Right lobe of liver (tissue), 4 donors: ENCODE data around the gene PEAK1.

ENCODE experiments used
- POLR2A ChIP-seq: fragments of 450-650 bp; IDR thresholded peaks from one replicate; pipeline ENCODE4 v1.6.1; 2017; ENCODE audit warnings: antibody characterized with exemption, mild to moderate bottlenecking
- TF ChIP-seq, protein P1 (sequence below), 4 donors: fragments of 200-600 bp in 3 of 4; fragments of 450-650 bp in 1 of 4; IDR thresholded peaks; one replicate each; pipeline versions ENCODE4 v1.5.1 to v1.8.0; 2016 to 2022; ENCODE audit warnings: antibody characterized with exemption in 4 of 4, mild to moderate bottlenecking in 2 of 4
- donor health status: DM: no; HTN: no; CAD: no.
- donor health status: DM: no; HTN: no; CAD: no.
- donor health status: DM: no; HTN: yes; CAD: no.

DNA sequence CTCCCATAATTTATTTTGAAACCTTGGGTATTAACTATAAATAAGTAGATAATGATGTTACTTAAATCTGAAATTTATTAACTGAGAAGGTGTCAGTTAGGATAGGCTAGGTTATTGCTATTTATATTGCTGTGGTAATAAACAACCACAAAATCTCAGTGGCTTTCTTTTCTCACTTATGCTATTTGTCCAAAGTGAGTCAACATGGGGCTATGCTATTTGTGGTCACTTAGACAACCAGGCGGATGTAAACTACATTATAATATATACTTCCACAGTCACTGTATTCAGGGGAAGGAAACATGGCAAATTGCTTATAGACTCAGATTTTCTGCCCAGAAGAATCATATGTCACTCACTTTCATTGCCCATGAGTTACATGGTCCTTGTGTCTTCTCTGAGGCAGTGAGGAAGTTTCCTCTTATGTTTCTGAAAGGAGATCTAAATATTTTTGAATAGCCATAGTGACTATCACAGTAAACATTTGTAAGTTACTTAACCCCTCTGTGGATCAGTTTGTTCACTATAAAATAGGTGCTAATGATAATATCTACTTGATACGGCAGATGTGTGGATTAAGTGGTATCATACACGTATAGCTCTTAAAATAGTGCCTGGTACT, 20.6 kb upstream of the PEAK1 start:
- TF ChIP-seq, protein P1, sequence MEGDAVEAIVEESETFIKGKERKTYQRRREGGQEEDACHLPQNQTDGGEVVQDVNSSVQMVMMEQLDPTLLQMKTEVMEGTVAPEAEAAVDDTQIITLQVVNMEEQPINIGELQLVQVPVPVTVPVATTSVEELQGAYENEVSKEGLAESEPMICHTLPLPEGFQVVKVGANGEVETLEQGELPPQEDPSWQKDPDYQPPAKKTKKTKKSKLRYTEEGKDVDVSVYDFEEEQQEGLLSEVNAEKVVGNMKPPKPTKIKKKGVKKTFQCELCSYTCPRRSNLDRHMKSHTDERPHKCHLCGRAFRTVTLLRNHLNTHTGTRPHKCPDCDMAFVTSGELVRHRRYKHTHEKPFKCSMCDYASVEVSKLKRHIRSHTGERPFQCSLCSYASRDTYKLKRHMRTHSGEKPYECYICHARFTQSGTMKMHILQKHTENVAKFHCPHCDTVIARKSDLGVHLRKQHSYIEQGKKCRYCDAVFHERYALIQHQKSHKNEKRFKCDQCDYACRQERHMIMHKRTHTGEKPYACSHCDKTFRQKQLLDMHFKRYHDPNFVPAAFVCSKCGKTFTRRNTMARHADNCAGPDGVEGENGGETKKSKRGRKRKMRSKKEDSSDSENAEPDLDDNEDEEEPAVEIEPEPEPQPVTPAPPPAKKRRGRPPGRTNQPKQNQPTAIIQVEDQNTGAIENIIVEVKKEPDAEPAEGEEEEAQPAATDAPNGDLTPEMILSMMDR (IDR thresholded peaks at IDR 0.05): no peak
- no peak for TF ChIP-seq POLR2A
